HCT116 (cell line): ENCODE data around the gene VIPR1. TPM values are rescaled to one million over a fixed set of nuclear protein-coding genes. Genes with fewer than 3 reads are reported as not detected.

ENCODE experiments used
- ATAC-seq: fragments of 200-7000 bp; cut with Tn5 transposase; 2 replicates; pipeline ENCODE4 v1.9.1; 2020; ENCODE audit warnings: mild to moderate bottlenecking, moderate library complexity
- BruUV-seq: library from RNA; stranded (reverse); fragments of 400-500 nt; replicated peaks from 2 replicates; lab custom pipeline; 2021; lab: Mats Ljungman, UMichigan
- CTCF ChIA-PET: fragments of 300-600 bp; sonication (Branson Sonifier 250); formaldehyde crosslinking; loops from one replicate; lab custom pipeline; 2021; ENCODE audit warnings: antibody characterized with exemption; lab: Charles Lee
- POLR2A ChIA-PET: fragments of 300-600, 350-600 bp; sonication (Branson Sonifier 250); formaldehyde crosslinking; loops from one replicate; lab custom pipeline; 2021; ENCODE audit warnings: antibody characterized with exemption; lab: Charles Lee
- RAD21 ChIA-PET, 2 experiments: fragments of 300-600 bp; sonication (Branson Sonifier 250); formaldehyde crosslinking; loops; one replicate each; lab custom pipeline; 2023; ENCODE audit warnings: low total read pairs in 2 of 2; ENCODE audit not compliant: uncharacterized antibody in 2 of 2, unreplicated experiment in 2 of 2, low non-redundant PET in 1 of 2; lab: Charles Lee
- DNase-seq: peaks from one replicate; pipeline ENCODE4 v3.0.0-alpha.2; 2010; ENCODE audit warnings: low read depth, low spot score
- H2AFZ ChIP-seq: fragments of 200-600 bp; shearing (Covaris generic), sonication (generic); 2 replicates; pipeline ENCODE4 v1.6.1; 2017; ENCODE audit warnings: low read depth, mixed run types, mixed read lengths, antibody characterized with exemption, low read length; ENCODE audit not compliant: poor library complexity, severe bottlenecking
- H3K27ac ChIP-seq: 2 replicates; pipeline ENCODE4 v1.5.1; 2012; ENCODE audit warnings: low read depth, low read length
- H3K27me3 ChIP-seq: fragments of 200-600 bp; sonication (generic); 2 replicates; pipeline ENCODE4 v1.6.1; 2016; ENCODE audit warnings: mixed run types, low read length, mixed read lengths; ENCODE audit not compliant: insufficient read depth
- H3K36me3 ChIP-seq, 2 experiments: fragments of 200-500 bp in 1 of 2; fragments of 200-600 bp in 1 of 2; sonication (Bioruptor generic) in 1 of 2; sonication (generic) in 1 of 2; 2 replicates each; pipeline versions ENCODE4 v1.5.1 to v1.6.1; 2014 to 2016; ENCODE audit warnings: low read length in 2 of 2, inconsistent platforms in 1 of 2, mixed read lengths in 1 of 2, mixed run types in 1 of 2; ENCODE audit not compliant: insufficient read depth in 2 of 2, control insufficient read depth in 1 of 2
- H3K4me1 ChIP-seq, 2 experiments: fragments of 200-600 bp in 1 of 2; sonication (generic) in 1 of 2; 2 replicates each; pipeline versions ENCODE4 v1.5.1 to v1.6.1; 2012 to 2017; ENCODE audit warnings: low read length in 2 of 2, inconsistent platforms in 1 of 2, mild to moderate bottlenecking in 1 of 2, mixed read lengths in 1 of 2, mixed run types in 1 of 2, moderate library complexity in 1 of 2; ENCODE audit not compliant: insufficient read depth in 2 of 2, control insufficient read depth in 1 of 2
- H3K4me2 ChIP-seq: fragments of 200-600 bp; sonication (generic); 2 replicates; pipeline ENCODE4 v1.6.1; 2017; ENCODE audit warnings: mixed run types, low read length, mixed read lengths
- H3K4me3 ChIP-seq, 2 experiments: fragments of 200-600 bp in 1 of 2; sonication (generic) in 1 of 2; replicated peaks in 1 of 2; 2 replicates each; pipeline ENCODE4 v1.5.1; 2011 to 2016; ENCODE audit warnings: low read length in 2 of 2, control low read depth in 1 of 2, low read depth in 1 of 2, mild to moderate bottlenecking in 1 of 2, mixed read lengths in 1 of 2, mixed run types in 1 of 2
- H3K79me2 ChIP-seq: fragments of 200-600 bp; sonication (generic); 2 replicates; pipeline ENCODE4 v1.6.1; 2017; ENCODE audit warnings: mild to moderate bottlenecking, mixed run types, low read length, moderate library complexity, mixed read lengths; ENCODE audit not compliant: insufficient read depth
- H3K9ac ChIP-seq: fragments of 200-600 bp; sonication (generic); 2 replicates; pipeline ENCODE4 v1.6.1; 2016; ENCODE audit warnings: low read length, mixed read lengths
- H3K9me2 ChIP-seq: fragments of 200-600 bp; sonication (generic), shearing (Covaris generic); 2 replicates; pipeline ENCODE4 v1.6.1; 2017; ENCODE audit warnings: mixed run types, mild to moderate bottlenecking, moderate library complexity; ENCODE audit not compliant: insufficient read depth
- H3K9me3 ChIP-seq, 2 experiments: fragments of 200-500 bp in 1 of 2; fragments of 200-600 bp in 1 of 2; sonication (Bioruptor generic) in 1 of 2; sonication (generic) in 1 of 2; 2 replicates each; pipeline ENCODE4 v1.6.1; 2014 to 2017; ENCODE audit warnings: low read length in 2 of 2, mixed read lengths in 2 of 2, inconsistent platforms in 1 of 2, low read depth in 1 of 2, mild to moderate bottlenecking in 1 of 2, mixed run types in 1 of 2, moderate library complexity in 1 of 2; ENCODE audit not compliant: control insufficient read depth in 1 of 2, insufficient read depth in 1 of 2
- H4K20me1 ChIP-seq: fragments of 200-600 bp; sonication (generic), shearing (Covaris generic); 2 replicates; pipeline ENCODE4 v1.6.1; 2017; ENCODE audit warnings: mixed run types, mild to moderate bottlenecking, moderate library complexity; ENCODE audit not compliant: insufficient read depth
- ATF3 ChIP-seq: IDR thresholded peaks from 2 replicates; pipeline ENCODE4 v1.6.1; 2012
- ELF1 ChIP-seq: IDR thresholded peaks from 2 replicates; pipeline ENCODE4 v1.6.1; 2012; ENCODE audit warnings: low read depth, borderline replicate concordance
- JUND ChIP-seq: IDR thresholded peaks from 2 replicates; pipeline ENCODE4 v1.6.1; 2012
- POLR2AphosphoS5 ChIP-seq: IDR thresholded peaks from 2 replicates; pipeline ENCODE4 v1.6.1; 2011; ENCODE audit warnings: mild to moderate bottlenecking, low read depth, low read length, moderate library complexity
- RAD21 ChIP-seq: IDR thresholded peaks from 2 replicates; pipeline ENCODE4 v1.6.1; 2012; ENCODE audit warnings: low read depth, mild to moderate bottlenecking
- SRF ChIP-seq: IDR thresholded peaks from 2 replicates; pipeline ENCODE4 v1.6.1; 2012; ENCODE audit warnings: low read depth
- intact Hi-C: fragments of 100-400 bp; cut with micrococcal nuclease; formaldehyde crosslinking; loops from 2 replicates; pipeline ENCODE4 v1.10.0; 2022
- total RNA-seq: library from RNA; stranded (reverse); gene quantifications from one replicate; pipeline ENCODE4 v1.2.1, GENCODE V29; 2021; ENCODE audit not compliant: unreplicated experiment
- TF ChIP-seq, protein P1 (sequence below): IDR thresholded peaks from 2 replicates; pipeline ENCODE4 v1.6.1; 2012; ENCODE audit warnings: low read depth
- TF ChIP-seq, protein P2 (sequence below): IDR thresholded peaks from 2 replicates; pipeline ENCODE4 v1.6.1; 2011; ENCODE audit warnings: mild to moderate bottlenecking, low read length, moderate library complexity; ENCODE audit not compliant: insufficient replicate concordance; ENCODE audit errors: extremely low read depth
- TF ChIP-seq, protein P3 (sequence below), 3 experiments: fragments of 200-600 bp in 1 of 3; sonication (generic) in 1 of 3; IDR thresholded peaks in 2 of 3; conservative IDR thresholded peaks in 1 of 3; 2 replicates each; pipeline ENCODE4 v1.5.1; 2012 to 2017; ENCODE audit warnings: low read depth in 2 of 3, low read length in 2 of 3, antibody characterized with exemption in 1 of 3, borderline replicate concordance in 1 of 3, control low read depth in 1 of 3, mild to moderate bottlenecking in 1 of 3, mixed read lengths in 1 of 3, mixed run types in 1 of 3, moderate library complexity in 1 of 3; ENCODE audit not compliant: insufficient read depth in 1 of 3

VIPR1 gene
- total RNA-seq, 1 experiment from 2014 or later: 9.6 TPM

DNA sequence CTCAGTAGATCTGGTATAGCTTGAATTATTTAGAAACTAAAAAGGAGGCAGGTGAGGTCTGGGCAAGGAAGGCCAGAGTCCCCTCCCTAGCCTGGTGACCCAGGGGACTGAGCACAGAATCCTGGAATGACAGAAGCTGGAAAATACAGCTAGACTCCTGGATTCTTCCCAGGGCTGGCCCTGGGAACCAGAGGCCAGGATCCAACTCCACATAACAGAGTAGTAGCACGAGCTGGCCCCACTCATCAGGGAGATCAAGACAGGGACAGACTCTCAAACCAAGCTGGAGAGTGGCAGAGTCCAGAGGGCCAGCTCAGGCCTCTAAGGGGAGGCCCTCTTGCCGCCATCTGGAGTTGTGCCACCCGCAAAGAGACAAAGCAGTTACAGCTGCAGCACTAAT, 10.7 kb downstream of the VIPR1 start:
- ChIA-PET RAD21 (interaction anchor here in 1 of 2 experiments (0.6 kb wide), 1 partner anchor 353 kb away, joined by 4 read pairs; no protein-coding TSS in a partner anchor), CTCF (no interaction called here), POLR2A (interaction anchor here (0.7 kb wide), 1 partner anchor 11 kb away, joined by 7 read pairs; the partner anchor contains the start of gene VIPR1)
- H3K4me3 ChIP-seq: no peak overlapping the region
- TF ChIP-seq, protein P1, sequence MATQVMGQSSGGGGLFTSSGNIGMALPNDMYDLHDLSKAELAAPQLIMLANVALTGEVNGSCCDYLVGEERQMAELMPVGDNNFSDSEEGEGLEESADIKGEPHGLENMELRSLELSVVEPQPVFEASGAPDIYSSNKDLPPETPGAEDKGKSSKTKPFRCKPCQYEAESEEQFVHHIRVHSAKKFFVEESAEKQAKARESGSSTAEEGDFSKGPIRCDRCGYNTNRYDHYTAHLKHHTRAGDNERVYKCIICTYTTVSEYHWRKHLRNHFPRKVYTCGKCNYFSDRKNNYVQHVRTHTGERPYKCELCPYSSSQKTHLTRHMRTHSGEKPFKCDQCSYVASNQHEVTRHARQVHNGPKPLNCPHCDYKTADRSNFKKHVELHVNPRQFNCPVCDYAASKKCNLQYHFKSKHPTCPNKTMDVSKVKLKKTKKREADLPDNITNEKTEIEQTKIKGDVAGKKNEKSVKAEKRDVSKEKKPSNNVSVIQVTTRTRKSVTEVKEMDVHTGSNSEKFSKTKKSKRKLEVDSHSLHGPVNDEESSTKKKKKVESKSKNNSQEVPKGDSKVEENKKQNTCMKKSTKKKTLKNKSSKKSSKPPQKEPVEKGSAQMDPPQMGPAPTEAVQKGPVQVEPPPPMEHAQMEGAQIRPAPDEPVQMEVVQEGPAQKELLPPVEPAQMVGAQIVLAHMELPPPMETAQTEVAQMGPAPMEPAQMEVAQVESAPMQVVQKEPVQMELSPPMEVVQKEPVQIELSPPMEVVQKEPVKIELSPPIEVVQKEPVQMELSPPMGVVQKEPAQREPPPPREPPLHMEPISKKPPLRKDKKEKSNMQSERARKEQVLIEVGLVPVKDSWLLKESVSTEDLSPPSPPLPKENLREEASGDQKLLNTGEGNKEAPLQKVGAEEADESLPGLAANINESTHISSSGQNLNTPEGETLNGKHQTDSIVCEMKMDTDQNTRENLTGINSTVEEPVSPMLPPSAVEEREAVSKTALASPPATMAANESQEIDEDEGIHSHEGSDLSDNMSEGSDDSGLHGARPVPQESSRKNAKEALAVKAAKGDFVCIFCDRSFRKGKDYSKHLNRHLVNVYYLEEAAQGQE: no peak
- TF ChIP-seq RAD21 (no peak), ELF1 (no peak), ATF3 (no peak), POLR2AphosphoS5 (no peak), SRF (no peak), JUND (no peak)
- TF ChIP-seq, protein P2, sequence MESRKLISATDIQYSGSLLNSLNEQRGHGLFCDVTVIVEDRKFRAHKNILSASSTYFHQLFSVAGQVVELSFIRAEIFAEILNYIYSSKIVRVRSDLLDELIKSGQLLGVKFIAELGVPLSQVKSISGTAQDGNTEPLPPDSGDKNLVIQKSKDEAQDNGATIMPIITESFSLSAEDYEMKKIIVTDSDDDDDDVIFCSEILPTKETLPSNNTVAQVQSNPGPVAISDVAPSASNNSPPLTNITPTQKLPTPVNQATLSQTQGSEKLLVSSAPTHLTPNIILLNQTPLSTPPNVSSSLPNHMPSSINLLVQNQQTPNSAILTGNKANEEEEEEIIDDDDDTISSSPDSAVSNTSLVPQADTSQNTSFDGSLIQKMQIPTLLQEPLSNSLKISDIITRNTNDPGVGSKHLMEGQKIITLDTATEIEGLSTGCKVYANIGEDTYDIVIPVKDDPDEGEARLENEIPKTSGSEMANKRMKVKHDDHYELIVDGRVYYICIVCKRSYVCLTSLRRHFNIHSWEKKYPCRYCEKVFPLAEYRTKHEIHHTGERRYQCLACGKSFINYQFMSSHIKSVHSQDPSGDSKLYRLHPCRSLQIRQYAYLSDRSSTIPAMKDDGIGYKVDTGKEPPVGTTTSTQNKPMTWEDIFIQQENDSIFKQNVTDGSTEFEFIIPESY: no peak
- TF ChIP-seq, protein P3, sequence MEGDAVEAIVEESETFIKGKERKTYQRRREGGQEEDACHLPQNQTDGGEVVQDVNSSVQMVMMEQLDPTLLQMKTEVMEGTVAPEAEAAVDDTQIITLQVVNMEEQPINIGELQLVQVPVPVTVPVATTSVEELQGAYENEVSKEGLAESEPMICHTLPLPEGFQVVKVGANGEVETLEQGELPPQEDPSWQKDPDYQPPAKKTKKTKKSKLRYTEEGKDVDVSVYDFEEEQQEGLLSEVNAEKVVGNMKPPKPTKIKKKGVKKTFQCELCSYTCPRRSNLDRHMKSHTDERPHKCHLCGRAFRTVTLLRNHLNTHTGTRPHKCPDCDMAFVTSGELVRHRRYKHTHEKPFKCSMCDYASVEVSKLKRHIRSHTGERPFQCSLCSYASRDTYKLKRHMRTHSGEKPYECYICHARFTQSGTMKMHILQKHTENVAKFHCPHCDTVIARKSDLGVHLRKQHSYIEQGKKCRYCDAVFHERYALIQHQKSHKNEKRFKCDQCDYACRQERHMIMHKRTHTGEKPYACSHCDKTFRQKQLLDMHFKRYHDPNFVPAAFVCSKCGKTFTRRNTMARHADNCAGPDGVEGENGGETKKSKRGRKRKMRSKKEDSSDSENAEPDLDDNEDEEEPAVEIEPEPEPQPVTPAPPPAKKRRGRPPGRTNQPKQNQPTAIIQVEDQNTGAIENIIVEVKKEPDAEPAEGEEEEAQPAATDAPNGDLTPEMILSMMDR (IDR thresholded peaks at IDR 0.05 in 2 of 3, conservative IDR thresholded peaks at IDR 0.05 in 1 of 3; ENCODE audit: borderline replicate concordance in 1 of 3, insufficient read depth in 1 of 3, low read depth in 2 of 3, low read length in 2 of 3): no peak
- H3K36me3 ChIP-seq: no peaks in the 10 kb centered on the region
- no peaks in the 10 kb centered on the region for H3K9me3 ChIP-seq
- intact Hi-C loops: no loop called here
- no TSS peak for BruUV-seq
- H3K4me2 ChIP-seq: no peak overlapping the region
- no peaks in the 10 kb centered on the region for H4K20me1 ChIP-seq
- no peaks in the 10 kb centered on the region for H3K4me1 ChIP-seq
- no peak overlapping the region for H2AFZ ChIP-seq
- no peak overlapping the region for H3K9ac ChIP-seq
- DNase-seq (no peak), ATAC-seq (no peak)
- no peaks in the 10 kb centered on the region for H3K9me2 ChIP-seq
- H3K27me3 ChIP-seq: no peaks in the 10 kb centered on the region
- no peaks in the 10 kb centered on the region for H3K79me2 ChIP-seq
- H3K27ac ChIP-seq: no peak overlapping the region
